ENCODE measurements around the gene TCHH. TPM values are rescaled to one million over a fixed set of nuclear protein-coding genes. Genes with fewer than 3 reads are reported as not detected.
"Not testable (repeated sequence)": the region's sequence is repeated elsewhere in the genome, so short reads cannot be mapped to it uniquely, and the experiment has no call there.

TCHH gene
- not detected in 2 replicates for total RNA-seq (2014; rRNA removed; shearing (Covaris generic))

GRCh38 chr1:152115344-152115743 is at the start of gene TCHH:
TSS of gene TCHH (minus strand) at chr1:152115444. CDS start at chr1:152114080, 1,364 bp downstream.
- no peak for DNase-seq
- Histone ChIP-seq H3K36me3 (replicated peaks; ENCODE audit: control insufficient read depth, insufficient read depth, low read length) (no peaks in the 10 kb centered on the region), H3K27me3 (ENCODE audit: control insufficient read depth, insufficient read depth, low read length) (peaks cover 36% of the 10 kb centered on the region), H3K4me3 (ENCODE audit: insufficient read depth, low read depth, low read length) (no peak within 1 kb of the TSS)

GRCh38 chr1:152164517-152165136 is 49.4 kb upstream of the TCHH start:
- Histone ChIP-seq H3K4me3 (ENCODE audit: insufficient read depth, low read depth, low read length) (no peak overlapping the region), H3K27me3 (ENCODE audit: control insufficient read depth, insufficient read depth, low read length) (no peaks in the 10 kb centered on the region), H3K36me3 (replicated peaks; ENCODE audit: control insufficient read depth, insufficient read depth, low read length) (no peaks in the 10 kb centered on the region)
- no peak for DNase-seq

- DNase-seq, result no peak
- no peaks in the 10 kb centered on the region for H3K27me3 ChIP-seq (ENCODE audit: control insufficient read depth, insufficient read depth, low read length)
- H3K4me3 ChIP-seq (ENCODE audit: insufficient read depth, low read depth, low read length), result no peak overlapping the region
- H3K36me3 ChIP-seq (replicated peaks; ENCODE audit: control insufficient read depth, insufficient read depth, low read length), result no peaks in the 10 kb centered on the region
Measured at GRCh38 chr1:152162792-152163463, 47.7 kb upstream of the TCHH start.

- Histone ChIP-seq H3K4me3 (ENCODE audit: insufficient read depth, low read depth, low read length) (no peak overlapping the region), H3K36me3 (replicated peaks; ENCODE audit: control insufficient read depth, insufficient read depth, low read length) (no peaks in the 10 kb centered on the region)
Measured at GRCh38 chr1:152160576-152160975, 45.3 kb upstream of the TCHH start.

GRCh38 chr1:152159144-152159543 is 43.9 kb upstream of the TCHH start, which contains the start of gene RPTN:
TSS of gene RPTN (minus strand) at chr1:152159228. CDS start at chr1:152157889, 1,339 bp downstream.
- no peak for DNase-seq
- Histone ChIP-seq H3K27me3 (ENCODE audit: control insufficient read depth, insufficient read depth, low read length) (no peaks in the 10 kb centered on the region), H3K4me3 (ENCODE audit: insufficient read depth, low read depth, low read length) (no peak within 1 kb of the TSS), H3K36me3 (replicated peaks; ENCODE audit: control insufficient read depth, insufficient read depth, low read length) (no peaks in the 10 kb centered on the region)

More at GRCh38 chr1:152160576-152160975, 45.3 kb upstream of the TCHH start:
- H3K27me3 ChIP-seq (ENCODE audit: control insufficient read depth, insufficient read depth, low read length), result no peaks in the 10 kb centered on the region
- DNase-seq, result no peak

- no peak for DNase-seq
- H3K4me3 ChIP-seq (ENCODE audit: insufficient read depth, low read depth, low read length), result no peak overlapping the region
- H3K27me3 ChIP-seq (ENCODE audit: control insufficient read depth, insufficient read depth, low read length), result no peaks in the 10 kb centered on the region
- H3K36me3 ChIP-seq (replicated peaks; ENCODE audit: control insufficient read depth, insufficient read depth, low read length), result no peaks in the 10 kb centered on the region
Measured at GRCh38 chr1:152153996-152154395, 38.8 kb upstream of the TCHH start.

GRCh38 chr1:152151646-152152045 is 36.4 kb upstream of the TCHH start:
- no peak for DNase-seq
- Histone ChIP-seq H3K36me3 (replicated peaks; ENCODE audit: control insufficient read depth, insufficient read depth, low read length) (no peaks in the 10 kb centered on the region), H3K27me3 (ENCODE audit: control insufficient read depth, insufficient read depth, low read length) (no peaks in the 10 kb centered on the region), H3K4me3 (ENCODE audit: insufficient read depth, low read depth, low read length) (no peak overlapping the region)

- DNase-seq, result no peak
- no peaks in the 10 kb centered on the region for H3K27me3 ChIP-seq (ENCODE audit: control insufficient read depth, insufficient read depth, low read length)
- H3K36me3 ChIP-seq (replicated peaks; ENCODE audit: control insufficient read depth, insufficient read depth, low read length), result no peaks in the 10 kb centered on the region
- no peak overlapping the region for H3K4me3 ChIP-seq (ENCODE audit: insufficient read depth, low read depth, low read length)
Measured at GRCh38 chr1:152148981-152149380, 33.7 kb upstream of the TCHH start.

GRCh38 chr1:152148051-152148450 is 32.8 kb upstream of the TCHH start:
- no peak overlapping the region for H3K4me3 ChIP-seq (ENCODE audit: insufficient read depth, low read depth, low read length)
- no peaks in the 10 kb centered on the region for H3K36me3 ChIP-seq (replicated peaks; ENCODE audit: control insufficient read depth, insufficient read depth, low read length)
- no peak for DNase-seq
- H3K27me3 ChIP-seq (ENCODE audit: control insufficient read depth, insufficient read depth, low read length), result no peaks in the 10 kb centered on the region

GRCh38 chr1:152145769-152146168 is 30.5 kb upstream of the TCHH start:
- no peak for DNase-seq
- Histone ChIP-seq H3K36me3 (replicated peaks; ENCODE audit: control insufficient read depth, insufficient read depth, low read length) (no peaks in the 10 kb centered on the region), H3K4me3 (ENCODE audit: insufficient read depth, low read depth, low read length) (no peak overlapping the region), H3K27me3 (ENCODE audit: control insufficient read depth, insufficient read depth, low read length) (no peaks in the 10 kb centered on the region)

GRCh38 chr1:152144674-152145183 is 29.5 kb upstream of the TCHH start:
- H3K36me3 ChIP-seq (replicated peaks; ENCODE audit: control insufficient read depth, insufficient read depth, low read length); H3K27me3 ChIP-seq (ENCODE audit: control insufficient read depth, insufficient read depth, low read length); H3K4me3 ChIP-seq (ENCODE audit: insufficient read depth, low read depth, low read length); DNase-seq: not testable (repeated sequence)

- Histone ChIP-seq H3K27me3 (ENCODE audit: control insufficient read depth, insufficient read depth, low read length) (no peaks in the 10 kb centered on the region), H3K36me3 (replicated peaks; ENCODE audit: control insufficient read depth, insufficient read depth, low read length) (no peaks in the 10 kb centered on the region), H3K4me3 (ENCODE audit: insufficient read depth, low read depth, low read length) (no peak overlapping the region)
- DNase-seq, result no peak
Measured at GRCh38 chr1:152143150-152143887, 28.1 kb upstream of the TCHH start.

GRCh38 chr1:152141971-152142584 is 26.8 kb upstream of the TCHH start:
- Histone ChIP-seq H3K36me3 (replicated peaks; ENCODE audit: control insufficient read depth, insufficient read depth, low read length) (no peaks in the 10 kb centered on the region), H3K27me3 (ENCODE audit: control insufficient read depth, insufficient read depth, low read length) (no peaks in the 10 kb centered on the region), H3K4me3 (ENCODE audit: insufficient read depth, low read depth, low read length) (no peak overlapping the region)
- DNase-seq, result peak; percentile 41

GRCh38 chr1:152137215-152137614 is 22.0 kb upstream of the TCHH start:
- Histone ChIP-seq H3K4me3 (ENCODE audit: insufficient read depth, low read depth, low read length) (no peak overlapping the region), H3K36me3 (replicated peaks; ENCODE audit: control insufficient read depth, insufficient read depth, low read length) (no peaks in the 10 kb centered on the region), H3K27me3 (ENCODE audit: control insufficient read depth, insufficient read depth, low read length) (no peaks in the 10 kb centered on the region)
- no peak for DNase-seq
